ENCODE measurements around the gene GMDS.

The GMDS gene

GRCh38 chr6:2104524-2104880 lies 140.9 kb downstream of the GMDS start:
- DNase-seq (ENCODE audit: extremely low read depth, low read depth): no peak
- no peak for TF ChIP-seq CTCF (IDR thresholded peaks at IDR 0.05; ENCODE audit: low read depth, low read length)

GRCh38 chr6:2103765-2104523 lies 141.5 kb downstream of the GMDS start:
- DNase-seq (ENCODE audit: extremely low read depth, low read depth): no peak
- peak; percentile 62 for TF ChIP-seq CTCF (IDR thresholded peaks at IDR 0.05; ENCODE audit: low read depth, low read length)

GRCh38 chr6:2102966-2103365 lies 142.4 kb downstream of the GMDS start:
- DNase-seq (ENCODE audit: extremely low read depth, low read depth): no peak
- TF ChIP-seq CTCF (IDR thresholded peaks at IDR 0.05; ENCODE audit: low read depth, low read length): no peak

- no peak for TF ChIP-seq CTCF (IDR thresholded peaks at IDR 0.05; ENCODE audit: low read depth, low read length)
- no peak for DNase-seq (ENCODE audit: extremely low read depth, low read depth)
Observed at GRCh38 chr6:2102316-2102883, 143.0 kb downstream of the GMDS start.

- DNase-seq (ENCODE audit: extremely low read depth, low read depth): no peak
- no peak for TF ChIP-seq CTCF (IDR thresholded peaks at IDR 0.05; ENCODE audit: low read depth, low read length)
Observed at GRCh38 chr6:2101213-2101612, 144.2 kb downstream of the GMDS start.

GRCh38 chr6:2099870-2100269 lies 145.5 kb downstream of the GMDS start:
- TF ChIP-seq CTCF (IDR thresholded peaks at IDR 0.05; ENCODE audit: low read depth, low read length): no peak
- no peak for DNase-seq (ENCODE audit: extremely low read depth, low read depth)

- no peak for DNase-seq (ENCODE audit: extremely low read depth, low read depth)
- no peak for TF ChIP-seq CTCF (IDR thresholded peaks at IDR 0.05; ENCODE audit: low read depth, low read length)
Observed at GRCh38 chr6:2097464-2097863, 147.9 kb downstream of the GMDS start.

All from AG09319 (cell line).